HTR-8/SVneo (cell line): ENCODE results near the gene MPZL2.
"Not testable (repeated sequence)": the region's sequence is repeated elsewhere in the genome, so short reads cannot be mapped to it uniquely, and the experiment has no call there.

ENCODE experiments used
- DNase-seq: peaks from one replicate; pipeline ENCODE4 v3.0.0; 2011; ENCODE audit warnings: low spot score, mixed read lengths; ENCODE audit not compliant: insufficient read length
- FAIRE-seq: peaks from 2 replicates; lab custom pipeline; 2011; peaks lifted over from hg19 to GRCh38; lab: Jason Lieb, UNC

MPZL2 gene

DNA sequence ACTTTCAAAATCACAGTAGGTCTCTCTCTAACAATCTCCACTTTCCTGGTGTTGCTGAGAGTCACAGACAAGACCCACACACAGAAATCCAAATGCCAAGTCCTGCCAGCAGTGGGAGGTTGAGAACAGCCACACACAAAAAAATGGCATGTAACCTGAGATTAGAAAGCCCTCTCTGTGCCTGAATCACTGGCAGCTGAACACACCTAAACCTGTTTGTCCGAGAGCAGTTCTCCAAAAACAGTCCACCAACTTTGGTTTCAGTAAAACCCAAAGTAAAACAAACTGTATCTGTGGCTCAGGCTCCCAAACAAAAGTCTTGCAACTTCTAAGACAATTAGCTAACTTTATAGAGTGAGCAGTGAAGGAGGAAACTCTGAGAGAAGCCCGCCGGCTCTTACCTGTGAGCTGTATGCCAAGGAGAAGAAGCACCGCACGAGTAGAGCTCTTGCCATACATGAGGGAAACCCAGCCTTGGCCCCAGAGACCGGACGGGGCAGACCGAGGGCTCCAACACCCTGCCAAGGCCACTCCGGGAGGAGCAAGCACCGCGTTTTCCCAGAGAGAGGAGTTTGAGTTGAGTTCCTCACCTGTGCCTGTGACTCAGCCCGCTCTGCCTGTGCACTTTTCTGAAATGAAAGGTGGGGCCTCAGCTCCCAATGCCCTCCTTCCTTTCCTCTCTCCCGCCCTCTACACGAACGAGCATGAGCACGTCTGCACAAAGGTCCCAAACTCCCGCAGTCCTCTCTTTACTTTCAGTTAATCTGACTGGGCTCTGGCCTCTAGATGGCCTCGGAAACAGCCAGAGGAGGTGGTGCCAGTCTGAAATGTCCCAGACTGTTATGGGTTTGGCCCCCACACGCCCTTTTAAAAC is at the start of gene MPZL2:
Gene MPZL2, minus strand, starts transcription at position 603 of the 874 bp plus-strand sequence. Its CDS starts 144 bp downstream, at position 459.
- FAIRE-seq (no peak), DNase-seq (peak; percentile 21)

DNA sequence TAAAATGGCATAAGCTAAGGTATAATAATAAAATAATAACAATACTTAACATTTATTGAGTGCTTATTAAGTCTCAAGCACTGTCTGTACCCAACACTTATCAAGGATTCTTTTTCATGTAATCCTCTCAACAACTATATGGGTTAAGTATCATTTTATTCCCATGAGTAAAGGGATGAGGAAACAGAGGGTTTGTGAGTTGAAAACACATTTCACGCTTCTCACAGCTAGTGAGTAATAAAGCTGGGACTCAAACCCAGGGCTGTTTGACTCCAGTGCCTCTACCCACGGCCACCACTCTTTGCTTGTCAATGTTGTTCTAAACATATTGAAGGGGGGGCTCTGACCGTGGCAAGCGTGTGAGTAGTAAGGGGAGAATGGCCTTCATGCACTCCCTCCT is 49.1 kb upstream of the MPZL2 start:
- DNase-seq = no peak
- FAIRE-seq = no peak

DNA sequence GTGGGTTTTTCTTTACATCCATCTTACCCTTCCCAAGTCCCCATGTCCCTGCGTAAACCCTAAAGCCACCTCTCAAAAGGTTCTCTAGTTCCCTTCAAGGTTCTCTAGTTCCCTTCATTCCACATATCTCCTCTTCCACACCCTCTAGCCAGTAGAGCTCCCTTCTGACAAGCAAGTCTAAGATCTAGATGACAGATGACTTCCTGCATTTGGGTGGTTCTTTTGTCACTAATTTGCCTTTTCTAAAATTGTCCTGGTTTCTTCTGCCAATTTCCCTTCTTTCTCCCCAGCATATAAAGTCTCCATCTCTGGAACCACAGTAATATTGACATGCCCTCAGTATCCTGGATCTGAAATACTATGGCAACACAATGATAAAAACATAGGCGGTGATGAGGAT is 48.2 kb upstream of the MPZL2 start:
- DNase-seq (no peak), FAIRE-seq (no peak)

DNA sequence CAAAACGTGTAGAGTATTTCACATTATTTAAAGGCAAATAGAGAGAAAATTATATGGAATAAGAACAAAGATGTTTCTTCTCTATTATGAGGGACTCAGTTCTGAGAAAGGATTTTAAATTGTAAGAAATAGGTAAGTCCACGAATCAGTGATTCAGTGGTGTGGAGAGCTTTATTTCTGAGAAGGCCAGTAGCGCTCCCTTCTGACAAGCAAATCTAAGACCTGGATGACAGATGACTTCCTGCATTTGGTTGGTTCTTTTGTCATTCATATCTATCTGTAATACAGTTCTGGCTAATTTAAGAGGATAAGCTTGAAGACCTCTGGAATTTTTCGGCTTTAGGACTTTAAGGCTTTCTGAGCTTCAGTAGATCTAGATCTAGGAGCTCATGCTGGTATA is 47.4 kb upstream of the MPZL2 start:
- DNase-seq (no peak), FAIRE-seq (no peak)

GRCh38 chr11:118310781-118311485 is 46.8 kb upstream of the MPZL2 start:
- FAIRE-seq (no peak), DNase-seq (no peak)

DNA sequence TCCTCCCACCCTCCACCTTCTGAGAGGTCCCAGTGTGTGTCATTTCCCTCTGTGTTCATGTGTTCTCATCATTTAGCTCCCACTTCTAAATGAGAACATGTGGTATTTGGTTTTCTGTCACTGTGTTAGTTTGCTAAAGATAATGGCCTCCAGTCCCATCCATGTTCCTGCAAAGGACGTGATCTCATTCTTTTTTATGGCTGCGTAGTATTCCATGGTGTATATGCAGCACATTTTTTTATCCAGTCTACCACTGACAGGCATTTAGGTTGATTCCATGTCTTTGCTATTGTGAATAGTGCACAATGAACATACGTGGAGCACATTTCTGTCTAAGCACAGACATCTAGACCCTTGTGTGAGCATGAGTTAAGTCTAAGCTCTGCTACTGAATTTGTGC is 46.2 kb upstream of the MPZL2 start:
- FAIRE-seq (no peak), DNase-seq (no peak)

GRCh38 chr11:118308995-118309528 is 45.0 kb upstream of the MPZL2 start:
- not testable (repeated sequence) for DNase-seq

DNA sequence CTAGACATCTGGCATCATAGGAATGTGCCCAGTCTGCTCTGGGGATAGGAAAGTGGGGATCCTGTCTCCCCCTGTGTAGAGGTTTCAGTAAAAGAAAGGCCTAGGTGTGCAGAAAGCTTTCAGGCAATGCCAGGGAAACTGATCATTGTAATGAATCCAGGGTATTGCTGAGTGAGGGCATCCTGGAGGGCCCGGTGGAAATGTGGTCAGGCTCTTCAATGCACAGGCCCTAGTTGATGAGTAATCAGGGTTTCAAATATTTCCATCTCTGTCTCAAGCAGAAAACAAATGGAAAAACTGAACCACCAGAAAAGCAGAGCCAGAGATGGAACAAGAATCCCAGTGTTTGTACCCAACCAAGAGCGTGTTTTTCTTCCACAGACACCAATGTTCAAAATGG is 42.5 kb upstream of the MPZL2 start:
- FAIRE-seq = no peak
- no peak for DNase-seq

More at GRCh38 chr11:118308995-118309528, 45.0 kb upstream of the MPZL2 start:
- not testable (repeated sequence) for FAIRE-seq

- DNase-seq = no peak
These were observed 41.6 kb upstream of the MPZL2 start for GRCh38 chr11:118305726-118306125.

GRCh38 chr11:118304568-118305248 is 40.6 kb upstream of the MPZL2 start, which contains the start of gene CD3E:
CD3E (plus strand) TSS chr11:118304730; CDS start chr11:118304953, 223 bp downstream.
- FAIRE-seq (no peak), DNase-seq (no peak)

More at GRCh38 chr11:118305726-118306125, 41.6 kb upstream of the MPZL2 start:
- no peak for FAIRE-seq

- no peak for FAIRE-seq
- no peak for DNase-seq
These were observed 40.1 kb upstream of the MPZL2 start for GRCh38 chr11:118304227-118304567.

- FAIRE-seq = no peak
- DNase-seq = no peak
These were observed 37.6 kb upstream of the MPZL2 start for GRCh38 chr11:118301600-118302195.

DNA sequence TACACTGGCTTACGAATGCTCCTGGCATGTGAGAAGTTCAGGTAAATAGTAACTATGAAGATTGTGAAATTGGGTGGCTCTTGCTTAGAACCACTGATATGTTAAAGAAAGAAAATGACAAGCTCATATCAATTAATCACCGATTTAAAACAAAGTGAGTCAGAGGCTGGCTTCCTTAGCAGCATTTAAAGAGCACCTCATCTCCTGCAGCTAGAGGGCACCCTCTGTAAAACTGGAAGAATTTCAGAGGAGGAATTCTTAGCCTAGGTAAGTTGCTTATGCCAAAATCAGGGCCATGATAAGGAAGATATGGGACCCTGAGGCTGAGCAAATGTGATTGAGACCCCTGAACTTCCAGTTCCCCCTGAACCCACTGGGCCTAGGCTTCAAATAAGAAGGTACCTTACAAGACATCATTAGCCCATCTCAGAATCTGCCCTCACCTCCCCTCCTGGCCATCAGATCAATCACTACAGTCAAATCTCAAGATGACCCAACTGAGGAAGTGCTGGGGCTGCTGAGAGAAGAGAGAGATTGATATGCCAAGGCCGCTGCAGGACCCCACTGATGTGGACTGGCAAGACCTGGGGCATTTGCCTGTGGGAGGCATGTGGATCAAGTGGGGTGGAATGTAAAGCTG is 31.8 kb upstream of the MPZL2 start:
- DNase-seq (peak; percentile 26), FAIRE-seq (no peak)

GRCh38 chr11:118295199-118295598 is 31.1 kb upstream of the MPZL2 start:
- DNase-seq (no peak), FAIRE-seq (no peak)

GRCh38 chr11:118294053-118294452 is 30.0 kb upstream of the MPZL2 start:
- DNase-seq (no peak), FAIRE-seq (no peak)

- DNase-seq = no peak
- FAIRE-seq = no peak
These were observed 27.5 kb upstream of the MPZL2 start for GRCh38 chr11:118291477-118292135.

DNA sequence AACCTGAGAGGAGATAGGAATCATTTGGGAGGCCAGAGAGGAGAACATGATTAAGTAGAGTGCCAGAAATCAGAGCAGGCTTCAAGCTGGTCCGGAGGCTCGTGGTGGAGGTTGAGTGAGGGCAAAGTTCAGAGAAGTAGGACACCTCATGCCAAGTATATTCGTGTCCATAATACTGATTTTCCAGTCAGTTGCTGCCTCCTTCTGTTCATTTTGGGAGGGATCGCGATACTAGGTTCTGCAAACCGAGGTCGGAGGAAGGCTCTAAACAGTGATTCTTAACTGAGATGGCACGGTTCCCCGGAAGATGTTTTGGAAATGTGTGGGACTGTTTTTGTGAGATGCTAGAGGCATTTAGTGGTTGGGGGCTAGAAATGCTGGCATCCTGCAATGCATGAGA is 26.8 kb upstream of the MPZL2 start:
- FAIRE-seq (peak; percentile 59), DNase-seq (peak; percentile 33)

DNA sequence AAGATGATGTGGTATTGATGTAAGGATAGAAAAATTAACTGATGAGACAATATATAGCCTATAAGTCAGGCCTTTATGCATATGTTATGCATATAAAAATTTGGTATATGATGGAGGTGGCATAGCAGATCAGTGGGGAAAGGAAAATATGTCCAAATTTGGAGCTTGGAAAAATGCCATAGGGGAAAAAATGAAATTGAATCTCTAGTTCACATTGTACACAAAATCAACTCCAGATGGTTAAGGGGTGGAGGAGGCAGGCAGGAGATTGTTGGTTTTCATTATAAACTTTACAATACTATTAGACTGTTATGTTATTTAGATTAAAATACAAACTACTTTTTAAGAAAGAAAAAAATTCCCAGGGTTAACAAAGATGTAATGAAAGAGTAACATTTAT is 25.3 kb upstream of the MPZL2 start:
- FAIRE-seq (no peak), DNase-seq (no peak)

GRCh38 chr11:118287006-118287405 is 22.9 kb upstream of the MPZL2 start:
- DNase-seq = no peak
- FAIRE-seq = no peak
